GM12878 (cell line): ENCODE results near the gene ZNF628. TPM values are rescaled to one million over a fixed set of nuclear protein-coding genes. Genes with fewer than 3 reads are reported as not detected.

Experiments
- ATAC-seq: fragments of 200-7000 bp; cut with Tn5 transposase; 3 replicates; pipeline ENCODE4 v1.9.1; 2020; ENCODE audit warnings: mild to moderate bottlenecking, moderate library complexity
- BruUV-seq: library from RNA; stranded (reverse); fragments of 400-500 nt; replicated peaks from 2 replicates; lab custom pipeline; 2021; lab: Mats Ljungman, UMichigan
- CTCF ChIA-PET: fragments of 300-600 bp; sonication (Branson Sonifier 250); formaldehyde crosslinking; extraction: SDS; loops from one replicate; lab custom pipeline; 2021; ENCODE audit warnings: inconsistent platforms; lab: Yijun Ruan, JAX
- POLR2A ChIA-PET: fragments of 350-600 bp; formaldehyde crosslinking; extraction: SDS; loops from one replicate; lab custom pipeline; 2021; ENCODE audit warnings: inconsistent platforms; lab: Charles Lee
- RAD21 ChIA-PET: fragments of 300-600 bp; sonication (Branson Sonifier 250); formaldehyde crosslinking; loops from one replicate; lab custom pipeline; 2023; ENCODE audit warnings: antibody characterized with exemption; ENCODE audit not compliant: unreplicated experiment; lab: Charles Lee
- SMC1A ChIA-PET: fragments of 300-600 bp; sonication (Branson Sonifier 250); formaldehyde crosslinking; loops from one replicate; lab custom pipeline; 2023; ENCODE audit not compliant: unreplicated experiment, uncharacterized antibody; lab: Charles Lee
- DNase-seq: peaks from one replicate; pipeline ENCODE4 v3.0.0-alpha.2; 2011; ENCODE audit warnings: low read depth, low spot score
- FAIRE-seq: peaks from 3 replicates; lab custom pipeline; 2011; peaks lifted over from hg19 to GRCh38; lab: Jason Lieb, UNC
- H2AFZ ChIP-seq: 2 replicates; pipeline ENCODE4 v1.6.0; 2011; ENCODE audit warnings: low read depth, low read length, control low read depth; ENCODE audit not compliant: control insufficient read depth
- H3K27ac ChIP-seq: 2 replicates; pipeline ENCODE4 v1.5.1; 2011; ENCODE audit warnings: control low read depth; ENCODE audit not compliant: control insufficient read depth, insufficient read depth
- H3K27me3 ChIP-seq, 2 experiments: replicated peaks in 1 of 2; 2 replicates each; pipeline versions ENCODE4 v1.6.0 to v1.6.1; 2011; ENCODE audit warnings: low read length in 1 of 2; ENCODE audit not compliant: control insufficient read depth in 2 of 2, insufficient read depth in 2 of 2
- H3K36me3 ChIP-seq, 2 experiments: 2 replicates each; pipeline ENCODE4 v1.5.1; 2011; ENCODE audit warnings: low read length in 1 of 2; ENCODE audit not compliant: control insufficient read depth in 2 of 2, insufficient read depth in 2 of 2
- H3K4me1 ChIP-seq: 2 replicates; pipeline ENCODE4 v1.6.1; 2011; ENCODE audit warnings: mild to moderate bottlenecking, low read length, moderate library complexity, mixed read lengths; ENCODE audit not compliant: control insufficient read depth, insufficient read depth
- H3K4me2 ChIP-seq: 2 replicates; pipeline ENCODE4 v1.6.0; 2011; ENCODE audit warnings: control low read depth; ENCODE audit not compliant: control insufficient read depth, insufficient read depth
- H3K4me3 ChIP-seq: fragments of 200-600 bp; sonication (generic); 2 replicates; pipeline ENCODE4 v1.5.1; 2016
- H3K79me2 ChIP-seq: 2 replicates; pipeline ENCODE4 v1.6.0; 2011; ENCODE audit warnings: low read length; ENCODE audit not compliant: control insufficient read depth, insufficient read depth
- H3K9ac ChIP-seq: 2 replicates; pipeline ENCODE4 v1.8.0; 2011; ENCODE audit warnings: low read length, control low read depth, mixed read lengths; ENCODE audit not compliant: control insufficient read depth, insufficient read depth
- H3K9me3 ChIP-seq: replicated peaks from 3 replicates; pipeline ENCODE4 v1.5.1; 2011; ENCODE audit warnings: mild to moderate bottlenecking, low read length; ENCODE audit not compliant: control insufficient read depth, insufficient read depth
- H4K20me1 ChIP-seq: 2 replicates; pipeline ENCODE4 v1.6.0; 2011; ENCODE audit not compliant: control insufficient read depth, insufficient read depth
- ATF7 ChIP-seq: fragments of 450-650 bp; IDR thresholded peaks from 2 replicates; pipeline ENCODE4 v1.6.1; 2016; ENCODE audit warnings: low read depth, mild to moderate bottlenecking
- CBX5 ChIP-seq: sonication (generic); IDR thresholded peaks from 2 replicates; pipeline ENCODE4 v1.6.1; 2016; ENCODE audit warnings: low read depth, moderate library complexity, mild to moderate bottlenecking, inconsistent platforms
- CREM ChIP-seq: IDR thresholded peaks from 2 replicates; pipeline ENCODE4 v1.6.1; 2014; ENCODE audit warnings: antibody characterized with exemption, low read depth
- HDAC2 ChIP-seq: fragments of 200-600 bp; sonication (generic); IDR thresholded peaks from 2 replicates; pipeline ENCODE4 v1.6.1; 2017
- IRF4 ChIP-seq: IDR thresholded peaks from 2 replicates; pipeline ENCODE4 v1.6.1; 2011; ENCODE audit warnings: low read depth, low read length
- KAT2A ChIP-seq: conservative IDR thresholded peaks from 2 replicates; pipeline ENCODE4 v1.6.1; 2011; ENCODE audit warnings: low read depth, low read length; ENCODE audit not compliant: control insufficient read depth
- MEF2A ChIP-seq: IDR thresholded peaks from 2 replicates; pipeline ENCODE4 v1.6.1; 2011; ENCODE audit warnings: low read depth, mild to moderate bottlenecking, low read length, moderate library complexity; ENCODE audit not compliant: insufficient read depth
- NR2F1 ChIP-seq: fragments of 450-650 bp; conservative IDR thresholded peaks from 2 replicates; pipeline ENCODE4 v1.6.1; 2017; ENCODE audit warnings: mild to moderate bottlenecking
- SP1 ChIP-seq: IDR thresholded peaks from one replicate; pipeline ENCODE4 v1.6.1; 2011; ENCODE audit warnings: low read depth, low read length
- SREBF2 ChIP-seq: IDR thresholded peaks from 2 replicates; pipeline ENCODE4 v1.6.1; 2012; ENCODE audit warnings: mild to moderate bottlenecking, low read length
- STAT1 ChIP-seq: fragments of 450-650 bp; conservative IDR thresholded peaks from 2 replicates; pipeline ENCODE4 v1.6.1; 2014; ENCODE audit warnings: antibody characterized with exemption, mild to moderate bottlenecking
- SUZ12 ChIP-seq: fragments of 200-600 bp; sonication (generic); IDR thresholded peaks from one replicate; pipeline ENCODE4 v1.6.1; 2018; ENCODE audit warnings: antibody characterized with exemption, mild to moderate bottlenecking; ENCODE audit not compliant: unreplicated experiment
- TCF12 ChIP-seq: IDR thresholded peaks from 2 replicates; pipeline ENCODE4 v1.6.1; 2011; ENCODE audit warnings: low read depth, mild to moderate bottlenecking, low read length
- WGBS: methylation state at CpG from one replicate; pipeline ENCODE4 v1.1.6; 2016; ENCODE audit warnings: low lambda C conversion rate; ENCODE audit not compliant: insufficient replicate concordance, insufficient coverage; ENCODE audit errors: missing lambda C conversion rate; 5-methylcytosine and 5-hydroxymethylcytosine counted together
- in situ Hi-C: fragments of 300-500 bp; cut with MboI; formaldehyde crosslinking; loops from 9 replicates; pipeline ENCODE4 v1.14.3; 2018; ENCODE audit warnings: mixed read lengths
- intact Hi-C: fragments of 100-400 bp; cut with micrococcal nuclease; formaldehyde crosslinking; loops from one replicate; pipeline ENCODE4 v1.14.2; 2022; ENCODE audit not compliant: unreplicated experiment
- polyA plus RNA-seq, 11 experiments: library from polyadenylated mRNA; depleted of rRNA in 4 of 11; unstranded in 6 of 11; stranded (reverse) in 5 of 11; fragments of >200 nt; fragmentation: Nextera tagmentation in 4 of 11; fragmentation: Illumina TruSeq in 1 of 11; extraction: Ambion mirVana in 4 of 11; extraction: Trizol in 1 of 11; gene quantifications; 1 replicate in 1 of 11; 2 replicates in 10 of 11; pipeline versions ENCODE4 v1.2.1 to v1.2.3, GENCODE V29; 2011 to 2016; ENCODE audit warnings: inconsistent platforms in 2 of 11, missing spikeins in 2 of 11, low read depth in 1 of 11
- total RNA-seq, 4 experiments: library from RNA; depleted of rRNA in 3 of 4; stranded (reverse); fragments of >200 nt in 3 of 4; fragmentation: Illumina TruSeq in 1 of 4; extraction: Trizol in 1 of 4; gene quantifications; 2 replicates each; pipeline versions ENCODE4 v1.2.1 to v1.2.3, GENCODE V29; 2013 to 2021
- TF ChIP-seq, protein P1 (sequence below): fragments of 450-650 bp; formaldehyde crosslinking; IDR thresholded peaks from 2 replicates; pipeline ENCODE4 v1.5.0; 2022; ENCODE audit warnings: mild to moderate bottlenecking, missing genetic modification characterization
- TF ChIP-seq, protein P2 (sequence below): IDR thresholded peaks from 2 replicates; pipeline ENCODE4 v1.6.1; 2011; ENCODE audit warnings: low read depth, low read length, improper control_type of control experiment, borderline replicate concordance
- TF ChIP-seq, protein P3 (sequence below): IDR thresholded peaks from 2 replicates; pipeline ENCODE4 v1.6.1; 2011; ENCODE audit warnings: borderline replicate concordance, low read depth, mild to moderate bottlenecking, moderate library complexity, low read length; ENCODE audit not compliant: insufficient read depth, poor library complexity, severe bottlenecking
- TF ChIP-seq, protein P4 (sequence below): fragments of 150-350 bp; IDR thresholded peaks from 2 replicates; pipeline ENCODE4 v1.6.1; 2016; ENCODE audit warnings: low read depth, low read length

Gene ZNF628
- total and polyA plus RNA-seq, 10 of the 15 experiments (the other 5 are each of a cell fraction or from before 2014, with no cell fraction given): 0.04 to 11.3 (median 1.6) TPM; not detected in 1

DNA sequence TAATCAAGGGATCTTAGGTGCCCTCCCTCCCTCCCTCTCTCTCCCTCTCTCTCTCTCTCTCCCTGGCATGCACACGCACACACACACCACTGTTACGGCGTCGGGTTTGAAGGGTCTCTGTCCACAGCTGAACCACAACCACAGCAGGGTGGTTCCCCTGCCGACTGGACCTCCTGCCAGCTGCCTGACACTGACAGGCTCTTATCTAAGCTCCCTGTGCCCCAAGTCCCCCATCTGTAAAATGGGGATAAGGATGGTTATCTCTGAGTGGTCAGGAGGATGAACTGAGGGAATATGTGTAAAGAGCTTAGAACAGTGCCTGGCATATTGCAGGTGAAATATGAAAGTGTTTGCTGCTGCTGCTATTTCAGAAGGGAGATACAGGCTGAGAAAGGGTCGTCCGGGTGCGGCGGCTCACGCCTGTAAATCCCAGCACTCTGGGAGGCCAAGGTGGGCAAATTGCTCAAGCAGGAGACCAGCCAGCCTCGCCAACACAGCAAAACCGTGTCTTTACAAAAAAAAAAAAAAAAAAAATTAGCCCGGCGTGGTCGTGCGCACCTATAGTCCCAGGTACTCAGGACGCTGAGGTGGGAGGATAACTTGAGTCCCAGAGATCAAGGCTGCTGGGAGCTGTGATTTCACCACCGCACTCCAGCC lies 32.5 kb upstream of the ZNF628 start:
- intact Hi-C loops (no loop called here), in situ Hi-C loops (no loop called here)
- Histone ChIP-seq H3K27ac (no peak overlapping the region), H3K4me1 (no peaks in the 10 kb centered on the region), H3K4me2 (no peak overlapping the region), H3K79me2 (no peaks in the 10 kb centered on the region), H3K4me3 (no peak overlapping the region), H3K27me3 (peaks cover 0 to 1% of the 10 kb centered on the region in 2 experiments; a peak in 2 of 4 replicates), H3K36me3 (no peaks in the 10 kb centered on the region), H2AFZ (no peak overlapping the region), H4K20me1 (no peaks in the 10 kb centered on the region), H3K9me3 (no peaks in the 10 kb centered on the region), H3K9ac (no peak overlapping the region)
- DNase-seq (no peak), ATAC-seq (no peak), FAIRE-seq (no peak)
- POLR2A ChIA-PET: no interaction called here
- SMC1A ChIA-PET: no interaction called here
- no TSS peak for BruUV-seq
- 42% methylated on average over 16 of the region's 18 CpGs for WGBS
- CTCF ChIA-PET: no interaction called here
- RAD21 ChIA-PET: no interaction called here
- TF ChIP-seq, protein P1, sequence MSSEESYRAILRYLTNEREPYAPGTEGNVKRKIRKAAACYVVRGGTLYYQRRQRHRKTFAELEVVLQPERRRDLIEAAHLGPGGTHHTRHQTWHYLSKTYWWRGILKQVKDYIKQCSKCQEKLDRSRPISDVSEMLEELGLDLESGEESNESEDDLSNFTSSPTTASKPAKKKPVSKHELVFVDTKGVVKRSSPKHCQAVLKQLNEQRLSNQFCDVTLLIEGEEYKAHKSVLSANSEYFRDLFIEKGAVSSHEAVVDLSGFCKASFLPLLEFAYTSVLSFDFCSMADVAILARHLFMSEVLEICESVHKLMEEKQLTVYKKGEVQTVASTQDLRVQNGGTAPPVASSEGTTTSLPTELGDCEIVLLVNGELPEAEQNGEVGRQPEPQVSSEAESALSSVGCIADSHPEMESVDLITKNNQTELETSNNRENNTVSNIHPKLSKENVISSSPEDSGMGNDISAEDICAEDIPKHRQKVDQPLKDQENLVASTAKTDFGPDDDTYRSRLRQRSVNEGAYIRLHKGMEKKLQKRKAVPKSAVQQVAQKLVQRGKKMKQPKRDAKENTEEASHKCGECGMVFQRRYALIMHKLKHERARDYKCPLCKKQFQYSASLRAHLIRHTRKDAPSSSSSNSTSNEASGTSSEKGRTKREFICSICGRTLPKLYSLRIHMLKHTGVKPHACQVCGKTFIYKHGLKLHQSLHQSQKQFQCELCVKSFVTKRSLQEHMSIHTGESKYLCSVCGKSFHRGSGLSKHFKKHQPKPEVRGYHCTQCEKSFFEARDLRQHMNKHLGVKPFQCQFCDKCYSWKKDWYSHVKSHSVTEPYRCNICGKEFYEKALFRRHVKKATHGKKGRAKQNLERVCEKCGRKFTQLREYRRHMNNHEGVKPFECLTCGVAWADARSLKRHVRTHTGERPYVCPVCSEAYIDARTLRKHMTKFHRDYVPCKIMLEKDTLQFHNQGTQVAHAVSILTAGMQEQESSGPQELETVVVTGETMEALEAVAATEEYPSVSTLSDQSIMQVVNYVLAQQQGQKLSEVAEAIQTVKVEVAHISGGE (CRISPR knock-in tag): no peak
- TF ChIP-seq SP1 (no peak), SUZ12 (no peak), STAT1 (no peak), CREM (no peak), CBX5 (no peak), IRF4 (no peak), SREBF2 (no peak), TCF12 (no peak), MEF2A (no peak), KAT2A (no peak), NR2F1 (no peak), HDAC2 (no peak), ATF7 (no peak)
- TF ChIP-seq, protein P2, sequence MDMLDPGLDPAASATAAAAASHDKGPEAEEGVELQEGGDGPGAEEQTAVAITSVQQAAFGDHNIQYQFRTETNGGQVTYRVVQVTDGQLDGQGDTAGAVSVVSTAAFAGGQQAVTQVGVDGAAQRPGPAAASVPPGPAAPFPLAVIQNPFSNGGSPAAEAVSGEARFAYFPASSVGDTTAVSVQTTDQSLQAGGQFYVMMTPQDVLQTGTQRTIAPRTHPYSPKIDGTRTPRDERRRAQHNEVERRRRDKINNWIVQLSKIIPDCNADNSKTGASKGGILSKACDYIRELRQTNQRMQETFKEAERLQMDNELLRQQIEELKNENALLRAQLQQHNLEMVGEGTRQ: no peak
- TF ChIP-seq, protein P3, sequence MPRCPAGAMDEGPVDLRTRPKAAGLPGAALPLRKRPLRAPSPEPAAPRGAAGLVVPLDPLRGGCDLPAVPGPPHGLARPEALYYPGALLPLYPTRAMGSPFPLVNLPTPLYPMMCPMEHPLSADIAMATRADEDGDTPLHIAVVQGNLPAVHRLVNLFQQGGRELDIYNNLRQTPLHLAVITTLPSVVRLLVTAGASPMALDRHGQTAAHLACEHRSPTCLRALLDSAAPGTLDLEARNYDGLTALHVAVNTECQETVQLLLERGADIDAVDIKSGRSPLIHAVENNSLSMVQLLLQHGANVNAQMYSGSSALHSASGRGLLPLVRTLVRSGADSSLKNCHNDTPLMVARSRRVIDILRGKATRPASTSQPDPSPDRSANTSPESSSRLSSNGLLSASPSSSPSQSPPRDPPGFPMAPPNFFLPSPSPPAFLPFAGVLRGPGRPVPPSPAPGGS: no peak
- TF ChIP-seq, protein P4, sequence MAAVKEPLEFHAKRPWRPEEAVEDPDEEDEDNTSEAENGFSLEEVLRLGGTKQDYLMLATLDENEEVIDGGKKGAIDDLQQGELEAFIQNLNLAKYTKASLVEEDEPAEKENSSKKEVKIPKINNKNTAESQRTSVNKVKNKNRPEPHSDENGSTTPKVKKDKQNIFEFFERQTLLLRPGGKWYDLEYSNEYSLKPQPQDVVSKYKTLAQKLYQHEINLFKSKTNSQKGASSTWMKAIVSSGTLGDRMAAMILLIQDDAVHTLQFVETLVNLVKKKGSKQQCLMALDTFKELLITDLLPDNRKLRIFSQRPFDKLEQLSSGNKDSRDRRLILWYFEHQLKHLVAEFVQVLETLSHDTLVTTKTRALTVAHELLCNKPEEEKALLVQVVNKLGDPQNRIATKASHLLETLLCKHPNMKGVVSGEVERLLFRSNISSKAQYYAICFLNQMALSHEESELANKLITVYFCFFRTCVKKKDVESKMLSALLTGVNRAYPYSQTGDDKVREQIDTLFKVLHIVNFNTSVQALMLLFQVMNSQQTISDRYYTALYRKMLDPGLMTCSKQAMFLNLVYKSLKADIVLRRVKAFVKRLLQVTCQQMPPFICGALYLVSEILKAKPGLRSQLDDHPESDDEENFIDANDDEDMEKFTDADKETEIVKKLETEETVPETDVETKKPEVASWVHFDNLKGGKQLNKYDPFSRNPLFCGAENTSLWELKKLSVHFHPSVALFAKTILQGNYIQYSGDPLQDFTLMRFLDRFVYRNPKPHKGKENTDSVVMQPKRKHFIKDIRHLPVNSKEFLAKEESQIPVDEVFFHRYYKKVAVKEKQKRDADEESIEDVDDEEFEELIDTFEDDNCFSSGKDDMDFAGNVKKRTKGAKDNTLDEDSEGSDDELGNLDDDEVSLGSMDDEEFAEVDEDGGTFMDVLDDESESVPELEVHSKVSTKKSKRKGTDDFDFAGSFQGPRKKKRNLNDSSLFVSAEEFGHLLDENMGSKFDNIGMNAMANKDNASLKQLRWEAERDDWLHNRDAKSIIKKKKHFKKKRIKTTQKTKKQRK: no peak
